Putamen (tissue), 1 donor: ENCODE measurements around the gene SDSL.

Source experiments
- DNase-seq: peaks from one replicate; pipeline ENCODE4 v3.0.0-alpha.2; 2016; ENCODE audit warnings: low spot score

The SDSL gene

DNA sequence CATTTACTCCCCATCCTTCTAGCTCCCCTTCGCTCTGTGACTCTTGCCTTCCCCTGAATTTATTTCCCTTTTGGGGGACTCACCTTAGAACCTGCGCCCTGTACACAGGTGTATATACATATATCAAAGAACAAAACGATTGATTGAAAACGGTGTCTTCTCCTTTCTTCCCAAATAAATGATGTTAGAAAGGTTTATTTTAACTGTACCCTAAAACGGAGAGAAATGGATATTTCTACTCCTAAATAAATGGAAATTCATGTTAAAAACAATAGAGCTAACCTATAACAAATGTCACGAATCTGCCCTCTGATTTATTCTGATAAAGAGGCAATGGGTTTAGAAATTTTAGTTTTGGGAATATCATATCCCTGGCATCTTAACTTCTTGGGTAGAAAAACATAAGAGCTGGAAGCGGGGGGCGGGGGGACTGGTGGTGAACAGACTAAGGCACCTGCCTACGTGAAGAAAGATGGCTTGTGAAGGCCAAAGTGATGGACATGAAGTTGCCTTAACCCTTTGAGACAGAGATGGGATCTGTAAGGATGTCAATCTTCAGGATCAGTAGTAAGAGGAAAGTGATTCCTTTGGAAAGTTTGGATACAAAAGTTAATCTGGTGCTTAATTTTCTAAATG is 58.3 kb downstream of the SDSL start:
- no peak for DNase-seq

- DNase-seq: no peak
Observed at GRCh38 chr12:113482334-113482733, 60.2 kb downstream of the SDSL start.

DNA sequence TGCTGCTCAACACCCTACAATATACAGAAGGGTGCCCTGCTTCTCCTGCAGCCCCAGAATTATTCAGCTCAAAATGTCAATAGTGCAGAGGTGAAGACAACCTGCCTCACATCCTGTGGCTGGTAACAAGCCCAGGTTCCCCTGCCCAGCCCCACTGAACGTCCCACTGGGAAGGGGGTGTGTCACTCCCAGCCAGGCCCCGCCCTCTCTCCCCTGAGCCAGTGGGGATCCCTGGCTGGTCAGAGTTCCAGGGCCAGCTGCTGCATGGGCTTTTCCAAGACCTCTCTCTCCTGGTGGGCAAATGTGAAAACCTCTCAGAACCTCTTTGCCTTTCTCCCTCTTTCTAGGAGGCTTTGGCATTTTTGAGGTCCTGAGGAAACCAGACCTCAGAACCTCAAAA is 63.1 kb downstream of the SDSL start:
- DNase-seq: no peak

DNA sequence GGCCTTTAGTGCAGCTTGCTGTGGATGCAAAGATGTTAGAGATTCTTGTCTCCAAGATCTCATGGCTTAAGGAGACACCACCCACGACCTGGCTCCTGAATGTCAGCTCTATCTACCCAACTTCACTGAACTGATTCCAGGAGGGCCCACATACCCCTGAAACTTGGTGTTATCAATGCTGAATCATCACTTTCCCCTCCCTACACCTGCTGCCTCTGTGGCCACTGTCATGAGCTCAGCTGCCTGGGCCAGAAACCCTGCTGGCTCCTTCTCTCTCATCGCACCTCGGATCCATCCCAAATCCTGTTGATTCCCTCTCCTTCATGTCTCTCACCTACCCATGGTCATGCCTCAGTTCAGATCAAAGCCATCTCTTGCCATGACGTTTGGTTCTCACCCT is 64.5 kb downstream of the SDSL start:
- no peak for DNase-seq
